ENCODE results near the gene BICC1. TPM values are rescaled to one million over a fixed set of nuclear protein-coding genes. Genes with fewer than 3 reads are reported as not detected.
A peak's percentile ranks its signal among the peaks of the same experiment; 100 is the strongest.

BICC1 gene
- total RNA-seq, 1 donor from 2014 or later: 2.4 TPM

DNA sequence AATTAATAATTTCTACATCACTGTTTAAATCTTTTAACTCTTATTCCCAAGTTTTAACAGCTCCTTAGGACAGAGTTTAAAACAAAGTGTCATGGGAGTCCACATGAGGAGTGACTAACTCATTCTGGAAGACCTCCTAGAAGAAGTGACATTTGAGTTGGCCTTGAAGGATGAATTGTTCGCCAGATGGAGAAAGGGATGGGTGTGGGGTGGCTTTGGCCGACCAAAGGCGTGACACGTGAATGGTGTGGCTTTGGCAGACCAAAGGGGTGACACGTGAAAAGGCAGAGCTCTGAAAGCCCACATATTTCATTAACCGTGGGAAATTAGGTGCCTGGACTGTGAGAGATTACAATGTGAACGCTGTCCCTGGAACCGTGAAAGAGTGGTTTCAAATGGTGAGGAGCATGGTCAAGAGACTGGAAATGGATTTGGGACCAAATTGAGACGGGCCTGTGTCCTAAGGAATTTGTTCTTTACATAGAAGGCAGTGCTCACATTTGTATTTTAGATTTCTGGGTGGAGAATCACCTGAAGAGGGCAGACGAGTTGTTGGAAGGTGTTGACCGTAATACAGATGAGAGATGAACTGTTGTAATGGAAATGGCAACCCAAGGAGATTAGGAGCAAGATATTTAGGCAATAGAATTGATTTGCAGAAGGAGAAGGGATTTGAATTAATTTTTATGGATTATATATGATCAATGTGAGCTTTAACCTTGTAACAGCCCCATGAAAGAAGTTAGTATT is 228.1 kb downstream of the BICC1 start:
- DNase-seq (ENCODE audit: low read depth, low spot score): no peak
- Mint-ChIP-seq H3K4me1 (peaks cover 16% of the 10 kb centered on the region), H3K9me3 (no peaks in the 10 kb centered on the region), H3K36me3 (ENCODE audit: low read depth) (no peaks in the 10 kb centered on the region), H3K27ac (ENCODE audit: unreplicated experiment) (no peak overlapping the region), H3K4me3 (no peak overlapping the region), H3K27me3 (ENCODE audit: low read depth) (peaks cover 2% of the 10 kb centered on the region)
- TF ChIP-seq, protein P1, sequence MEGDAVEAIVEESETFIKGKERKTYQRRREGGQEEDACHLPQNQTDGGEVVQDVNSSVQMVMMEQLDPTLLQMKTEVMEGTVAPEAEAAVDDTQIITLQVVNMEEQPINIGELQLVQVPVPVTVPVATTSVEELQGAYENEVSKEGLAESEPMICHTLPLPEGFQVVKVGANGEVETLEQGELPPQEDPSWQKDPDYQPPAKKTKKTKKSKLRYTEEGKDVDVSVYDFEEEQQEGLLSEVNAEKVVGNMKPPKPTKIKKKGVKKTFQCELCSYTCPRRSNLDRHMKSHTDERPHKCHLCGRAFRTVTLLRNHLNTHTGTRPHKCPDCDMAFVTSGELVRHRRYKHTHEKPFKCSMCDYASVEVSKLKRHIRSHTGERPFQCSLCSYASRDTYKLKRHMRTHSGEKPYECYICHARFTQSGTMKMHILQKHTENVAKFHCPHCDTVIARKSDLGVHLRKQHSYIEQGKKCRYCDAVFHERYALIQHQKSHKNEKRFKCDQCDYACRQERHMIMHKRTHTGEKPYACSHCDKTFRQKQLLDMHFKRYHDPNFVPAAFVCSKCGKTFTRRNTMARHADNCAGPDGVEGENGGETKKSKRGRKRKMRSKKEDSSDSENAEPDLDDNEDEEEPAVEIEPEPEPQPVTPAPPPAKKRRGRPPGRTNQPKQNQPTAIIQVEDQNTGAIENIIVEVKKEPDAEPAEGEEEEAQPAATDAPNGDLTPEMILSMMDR (conservative IDR thresholded peaks at IDR 0.05): no peak

DNA sequence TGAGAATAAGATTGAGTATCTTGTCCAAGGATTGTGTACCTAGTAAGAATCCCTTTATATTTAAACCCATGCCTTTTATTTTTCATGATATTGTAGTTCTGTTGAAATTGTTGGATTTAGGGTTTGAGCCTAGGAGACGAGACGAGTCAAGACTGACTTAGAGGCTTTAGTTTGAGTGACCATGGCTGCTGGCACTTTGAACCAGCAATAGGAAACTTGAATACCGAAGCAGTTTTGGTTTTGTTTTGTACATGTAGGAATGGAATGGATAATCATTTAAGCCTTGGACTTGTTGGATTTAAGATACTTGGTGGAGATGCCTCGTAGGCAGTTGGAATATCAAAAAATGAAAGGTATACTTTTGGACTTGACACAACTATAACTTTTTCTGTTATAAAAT is 229.0 kb downstream of the BICC1 start:
- Mint-ChIP-seq H3K27me3 (ENCODE audit: low read depth) (no peaks in the 10 kb centered on the region), H3K27ac (ENCODE audit: unreplicated experiment) (no peak overlapping the region), H3K36me3 (ENCODE audit: low read depth) (no peaks in the 10 kb centered on the region), H3K4me1 (peaks cover 20% of the 10 kb centered on the region), H3K9me3 (no peaks in the 10 kb centered on the region), H3K4me3 (no peak overlapping the region)
- DNase-seq (ENCODE audit: low read depth, low spot score): no peak
- TF ChIP-seq, protein P1 (conservative IDR thresholded peaks at IDR 0.05): no peak

DNA sequence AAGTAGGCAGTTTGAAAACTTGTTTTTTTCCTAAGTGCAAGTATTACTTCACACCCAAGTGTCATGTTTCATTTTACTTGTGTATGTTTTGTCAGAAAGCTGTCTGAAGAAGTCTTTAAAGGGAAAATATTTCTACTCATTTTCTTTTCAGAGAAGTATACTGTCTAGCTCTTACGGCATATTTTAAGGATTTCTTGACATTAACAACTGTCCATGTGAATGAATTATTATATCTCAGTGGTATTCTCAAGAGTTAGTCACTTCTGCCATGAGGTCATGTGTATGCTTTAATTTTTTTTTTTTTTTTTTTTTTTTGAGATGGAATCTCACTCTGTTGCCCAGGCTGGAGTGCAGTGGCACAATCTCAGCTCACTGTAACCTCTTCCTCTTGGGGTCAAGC is 229.5 kb downstream of the BICC1 start:
- peaks cover 23% of the 10 kb centered on the region for H3K4me1 Mint-ChIP-seq
- DNase-seq (ENCODE audit: low read depth, low spot score): no peak
- no peaks in the 10 kb centered on the region for H3K27me3 Mint-ChIP-seq (ENCODE audit: low read depth)
- TF ChIP-seq, protein P1 (conservative IDR thresholded peaks at IDR 0.05): no peak
- no peak overlapping the region for H3K27ac Mint-ChIP-seq (ENCODE audit: unreplicated experiment)
- no peaks in the 10 kb centered on the region for H3K36me3 Mint-ChIP-seq (ENCODE audit: low read depth)
- H3K4me3 Mint-ChIP-seq: no peak overlapping the region
- no peaks in the 10 kb centered on the region for H3K9me3 Mint-ChIP-seq

DNA sequence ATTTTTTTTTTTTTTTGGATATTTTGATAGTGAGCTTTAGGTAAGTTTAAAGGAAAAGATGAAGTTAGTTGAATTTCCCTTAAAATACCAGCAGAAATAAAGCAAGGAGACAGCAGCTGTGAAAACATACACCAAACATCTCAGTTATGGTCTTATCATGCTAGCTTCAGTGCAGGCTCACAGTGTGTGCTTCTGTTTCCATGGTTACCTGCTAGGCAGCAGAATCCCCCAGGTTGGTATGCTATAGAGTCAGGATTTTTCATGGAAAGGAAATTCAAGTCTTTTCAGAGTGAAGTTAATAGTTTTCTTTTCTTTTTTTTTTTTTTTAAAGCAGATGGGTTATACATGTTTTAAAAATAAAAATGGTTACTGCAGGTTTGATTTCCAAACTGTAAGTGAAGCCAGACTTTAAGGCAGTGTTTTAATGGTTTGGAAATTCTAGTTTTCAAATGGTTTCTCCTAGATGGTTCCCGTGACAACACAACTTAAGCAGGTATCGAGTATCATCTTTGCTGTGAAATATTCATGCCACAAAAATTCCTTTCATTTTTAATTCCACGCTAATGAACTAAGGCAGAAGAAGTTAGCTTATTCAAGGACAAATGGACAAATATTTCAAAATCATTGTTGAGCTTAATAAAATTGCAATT is 230.9 kb downstream of the BICC1 start:
- DNase-seq (ENCODE audit: low read depth, low spot score): peak; percentile 10
- Mint-ChIP-seq H3K27ac (ENCODE audit: unreplicated experiment) (peak overlapping the region; percentile 0), H3K4me3 (peak overlapping the region; percentile 52), H3K36me3 (ENCODE audit: low read depth) (no peaks in the 10 kb centered on the region), H3K27me3 (ENCODE audit: low read depth) (no peaks in the 10 kb centered on the region), H3K4me1 (peaks cover 23% of the 10 kb centered on the region), H3K9me3 (no peaks in the 10 kb centered on the region)
- TF ChIP-seq, protein P1 (conservative IDR thresholded peaks at IDR 0.05): no peak

- H3K4me3 Mint-ChIP-seq: no peak overlapping the region
- H3K27ac Mint-ChIP-seq (ENCODE audit: unreplicated experiment): no peak overlapping the region
- TF ChIP-seq, protein P1 (conservative IDR thresholded peaks at IDR 0.05): no peak
- H3K27me3 Mint-ChIP-seq (ENCODE audit: low read depth): no peaks in the 10 kb centered on the region
- DNase-seq (ENCODE audit: low read depth, low spot score): no peak
- peaks cover 23% of the 10 kb centered on the region for H3K4me1 Mint-ChIP-seq
- H3K9me3 Mint-ChIP-seq: no peaks in the 10 kb centered on the region
- no peaks in the 10 kb centered on the region for H3K36me3 Mint-ChIP-seq (ENCODE audit: low read depth)
Measured at GRCh38 chr10:58746474-58747185, 234.0 kb downstream of the BICC1 start.

Measured in neural crest cell (in vitro differentiated cells).